SKM-1 treated with dmso at 0.1 percent for 144 hours (cell line): Measurements from ENCODE around the gene CST7.
"Not testable (repeated sequence)": the region's sequence is repeated elsewhere in the genome, so short reads cannot be mapped to it uniquely, and the experiment has no call there.

ENCODE experiments used
- DNase-seq: peaks from one replicate; lab custom pipeline; 2025; ENCODE audit not compliant: unreplicated experiment; lab: John Stamatoyannopoulos, UW

The CST7 gene

DNA sequence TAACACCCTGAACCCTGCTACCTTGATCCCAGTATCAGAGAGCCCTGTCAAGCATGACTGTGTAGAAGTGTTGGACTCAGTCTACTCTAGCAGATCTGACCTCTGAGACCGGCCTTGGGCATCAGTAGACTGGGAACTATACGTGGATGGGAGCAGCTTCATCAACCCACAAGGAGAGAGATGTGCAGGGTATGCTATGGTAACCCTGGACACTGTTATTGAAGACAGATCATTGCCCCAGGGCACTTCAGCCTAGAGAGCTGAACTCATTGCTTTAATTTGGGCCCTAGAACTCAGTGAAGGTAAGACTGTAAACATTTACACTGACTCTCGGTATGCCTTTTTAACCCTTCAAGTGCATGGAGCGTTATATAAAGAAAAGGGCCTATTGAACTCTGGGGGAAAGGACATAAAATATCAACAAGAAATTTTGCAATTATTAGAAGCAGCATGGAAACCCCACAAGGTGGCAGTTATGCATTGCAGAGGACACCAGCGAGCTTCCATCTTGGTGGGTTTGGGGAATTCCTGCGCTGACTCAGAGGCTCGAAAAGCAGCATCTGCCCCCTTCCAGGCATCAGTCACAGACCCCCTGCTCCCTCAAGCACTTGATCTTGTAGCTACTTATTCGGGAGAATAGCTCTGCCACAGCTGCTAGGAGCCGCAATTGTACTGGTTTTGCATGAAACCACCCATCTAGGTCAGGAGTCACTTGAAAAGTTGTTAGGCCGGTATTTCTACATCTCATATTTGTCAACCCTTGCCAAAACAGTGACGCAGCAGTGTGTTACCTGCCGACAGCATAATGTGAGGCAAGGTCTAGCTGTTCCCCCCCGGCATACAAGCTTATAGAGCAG, 19.0 kb upstream of the CST7 start:
- not testable (repeated sequence) for DNase-seq

- DNase-seq, result not testable (repeated sequence)
These were observed 18.1 kb upstream of the CST7 start for GRCh38 chr20:24930724-24931688.

DNA sequence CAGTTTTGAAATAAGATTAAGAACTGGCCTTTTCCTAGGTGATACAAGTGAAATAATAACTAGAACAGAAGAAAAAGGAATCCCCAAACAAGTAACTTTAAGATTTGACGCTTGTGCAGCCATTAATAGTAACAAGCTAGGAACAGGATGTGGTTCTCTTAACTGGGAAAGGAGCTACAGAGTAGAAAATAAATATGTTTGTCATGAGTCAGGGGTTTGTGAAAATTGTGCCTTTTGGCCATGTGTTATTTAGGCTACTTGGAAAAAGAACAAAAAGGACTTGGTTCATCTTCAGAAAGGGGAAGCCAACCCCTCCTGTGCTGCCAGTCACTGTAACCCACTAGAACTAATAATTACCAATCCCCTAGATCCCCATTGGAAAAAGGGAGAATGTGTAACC, 17.2 kb upstream of the CST7 start:
- DNase-seq, result not testable (repeated sequence)

GRCh38 chr20:24933266-24933908, 15.7 kb upstream of the CST7 start:
- DNase-seq, result no peak

GRCh38 chr20:24934101-24934661, 14.9 kb upstream of the CST7 start:
- no peak for DNase-seq

- no peak for DNase-seq
These were observed 14.4 kb upstream of the CST7 start for GRCh38 chr20:24934716-24935115.

DNA sequence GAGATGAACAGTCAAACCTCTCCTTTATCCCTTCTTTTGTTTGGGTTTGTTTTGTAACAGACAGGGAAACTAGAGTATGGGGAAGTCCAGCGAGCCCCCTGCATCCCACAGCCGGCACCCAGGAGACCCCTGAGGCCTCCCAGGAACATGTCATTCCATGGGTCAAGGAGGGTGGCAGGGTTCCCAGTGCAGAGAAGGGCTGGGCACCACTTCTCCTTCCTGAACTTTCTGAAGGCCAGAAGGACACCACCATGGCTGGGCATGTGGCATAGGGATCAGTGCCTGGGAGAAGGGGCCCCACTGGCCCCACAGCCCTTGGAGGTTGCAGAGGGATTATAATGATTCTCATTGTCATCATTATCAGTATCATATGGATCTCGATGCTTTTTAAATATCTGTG, 13.9 kb upstream of the CST7 start:
- no peak for DNase-seq

DNA sequence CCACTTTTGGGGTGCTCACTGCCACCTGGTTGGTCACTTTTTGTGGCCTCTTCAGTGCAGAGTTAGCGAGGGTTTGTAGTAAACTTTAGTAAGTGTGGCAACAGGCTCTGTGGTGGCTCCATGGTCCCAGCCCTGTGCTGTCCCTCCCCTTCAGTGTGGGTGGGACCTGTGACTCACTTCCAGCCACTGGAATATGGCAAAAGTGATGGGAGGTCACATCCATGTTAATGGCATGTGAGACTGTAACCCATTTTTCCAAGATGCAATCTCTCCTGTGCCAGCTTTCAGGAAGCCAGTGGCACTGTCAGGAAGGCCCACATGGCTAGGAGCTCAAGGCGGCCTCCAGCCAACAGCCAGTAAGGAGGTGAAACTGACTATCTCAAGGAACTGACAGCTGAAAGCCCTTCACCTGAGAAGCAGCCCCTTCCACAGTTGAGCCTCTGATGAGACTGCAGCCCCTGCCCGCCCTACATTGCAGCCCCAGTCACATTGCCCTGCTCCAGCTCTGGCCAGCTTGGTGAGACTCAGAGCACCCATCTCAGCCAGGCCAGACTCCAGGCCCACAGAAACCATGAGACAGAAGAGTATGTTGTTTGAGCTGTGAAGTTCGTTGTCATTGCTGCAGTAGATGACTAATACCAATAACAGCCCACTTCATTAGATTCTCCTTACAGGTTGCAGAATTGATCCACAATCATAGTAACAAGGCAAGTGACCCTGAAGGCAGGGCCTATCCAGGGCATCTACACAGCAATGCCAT, 13.1 kb upstream of the CST7 start:
- no peak for DNase-seq

DNA sequence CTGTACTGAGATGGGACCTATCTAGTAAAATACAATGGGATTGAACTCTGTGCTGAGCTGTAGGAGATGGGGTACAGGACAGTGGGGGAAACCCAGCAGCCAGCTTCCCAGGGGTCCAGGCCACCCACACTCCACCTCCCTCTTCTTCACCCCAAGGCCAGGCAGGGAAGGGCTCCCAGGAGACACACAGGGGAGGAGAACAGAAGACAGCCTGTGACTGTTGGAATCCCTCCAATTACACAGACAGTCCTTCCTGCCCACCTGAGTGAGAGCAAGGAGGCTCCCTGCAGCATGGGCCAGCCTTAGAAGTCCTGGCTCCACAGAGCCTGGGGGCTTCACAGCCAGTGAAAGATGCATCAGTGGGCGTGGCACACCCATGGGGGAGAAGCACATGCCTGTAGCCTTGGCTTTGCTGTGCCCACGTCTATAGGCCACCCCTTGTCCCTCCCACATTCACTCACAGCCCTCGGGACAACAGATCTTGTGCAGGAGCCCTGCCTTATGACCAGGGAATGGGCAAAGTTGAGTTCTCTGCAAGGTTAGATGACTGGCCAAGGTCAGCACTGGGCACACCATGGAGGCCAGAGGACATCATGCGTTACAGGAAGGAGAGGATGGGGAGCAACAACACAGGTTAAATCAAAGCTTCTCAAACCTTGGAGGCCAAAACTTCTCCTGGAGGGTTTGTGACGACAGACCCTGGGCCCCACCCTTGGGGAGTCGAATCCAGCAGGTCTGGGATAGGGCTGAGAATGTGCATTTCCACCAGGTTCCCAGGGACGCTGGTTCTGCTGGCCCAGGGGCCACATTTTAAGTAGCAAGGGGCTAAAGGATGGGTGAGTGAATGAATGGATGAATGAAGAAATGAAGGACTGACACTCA, 12.3 kb upstream of the CST7 start:
- peak; percentile 33 for DNase-seq

- DNase-seq, result no peak
These were observed 11.5 kb upstream of the CST7 start for GRCh38 chr20:24937579-24937978.

DNA sequence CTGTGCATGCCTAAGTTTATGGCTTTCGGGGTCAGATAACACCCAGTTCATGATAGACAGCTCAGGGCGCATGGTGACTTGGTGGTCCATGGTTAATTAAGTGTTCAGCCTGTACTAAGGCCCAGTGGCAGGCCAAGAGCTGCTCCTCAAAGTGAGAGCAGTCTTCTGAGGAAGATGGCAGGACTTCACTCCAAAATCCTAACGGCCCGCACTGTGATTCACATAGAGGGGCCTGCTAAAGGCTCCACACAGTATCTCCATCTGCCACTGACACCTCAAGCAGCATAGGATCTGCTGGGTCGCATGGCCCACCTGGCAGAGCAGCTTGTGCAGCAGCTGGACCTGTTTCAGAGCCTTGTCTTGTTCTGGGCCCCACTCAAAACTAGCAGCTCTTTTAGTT, 10.6 kb upstream of the CST7 start:
- no peak for DNase-seq

- no peak for DNase-seq
These were observed 10.0 kb upstream of the CST7 start for GRCh38 chr20:24939036-24939435.

- DNase-seq, result no peak
These were observed 6.4 kb upstream of the CST7 start for GRCh38 chr20:24942679-24943078.

DNA sequence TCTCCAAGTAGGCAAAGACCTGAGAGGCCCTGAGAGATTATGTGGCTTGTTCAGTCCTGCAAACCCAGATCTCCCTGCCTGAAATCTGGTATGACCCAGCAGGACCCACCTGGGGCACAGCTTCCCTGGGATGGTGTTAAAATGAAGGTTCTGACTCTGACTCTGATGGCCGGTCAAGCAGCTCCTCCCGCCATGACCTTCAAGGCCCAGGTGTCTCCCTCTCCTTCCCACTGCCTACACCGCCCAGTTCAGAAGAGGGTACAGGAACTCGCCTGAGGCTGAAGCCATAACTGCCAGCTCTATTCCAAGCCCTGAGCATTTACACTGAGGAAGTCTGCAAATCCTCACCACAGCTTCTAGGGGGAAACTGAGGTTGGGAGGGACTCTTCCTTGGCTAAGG, 5.9 kb upstream of the CST7 start:
- no peak for DNase-seq

- no peak for DNase-seq
These were observed 5.3 kb upstream of the CST7 start for GRCh38 chr20:24943731-24944130.

- DNase-seq, result not testable (repeated sequence)
These were observed 2.7 kb upstream of the CST7 start for GRCh38 chr20:24946376-24946775.

DNA sequence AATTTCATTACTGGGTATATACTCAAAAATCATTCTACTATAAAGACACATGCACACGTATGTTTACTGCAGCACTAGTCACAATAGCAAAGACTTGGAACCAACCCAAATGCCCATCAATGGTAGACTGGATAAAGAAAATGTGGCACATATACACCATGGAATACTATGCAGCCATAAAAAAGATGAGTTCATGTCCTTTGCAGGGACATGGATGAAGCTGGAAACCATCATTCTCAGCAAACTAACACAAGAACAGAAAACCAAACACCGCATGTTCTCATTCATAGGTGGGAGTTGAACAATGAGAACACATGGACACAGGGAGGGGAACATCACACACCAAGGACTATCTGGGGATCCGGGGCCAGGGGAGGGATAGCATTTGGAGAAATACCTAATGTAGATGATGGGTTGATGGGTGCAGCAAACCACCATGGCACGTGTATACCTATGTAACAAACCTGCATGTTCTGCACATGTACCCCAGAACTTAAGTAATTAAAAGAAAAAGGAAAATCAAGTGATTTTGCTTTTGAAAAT, 602 bp upstream of the CST7 start:
- not testable (repeated sequence) for DNase-seq

DNA sequence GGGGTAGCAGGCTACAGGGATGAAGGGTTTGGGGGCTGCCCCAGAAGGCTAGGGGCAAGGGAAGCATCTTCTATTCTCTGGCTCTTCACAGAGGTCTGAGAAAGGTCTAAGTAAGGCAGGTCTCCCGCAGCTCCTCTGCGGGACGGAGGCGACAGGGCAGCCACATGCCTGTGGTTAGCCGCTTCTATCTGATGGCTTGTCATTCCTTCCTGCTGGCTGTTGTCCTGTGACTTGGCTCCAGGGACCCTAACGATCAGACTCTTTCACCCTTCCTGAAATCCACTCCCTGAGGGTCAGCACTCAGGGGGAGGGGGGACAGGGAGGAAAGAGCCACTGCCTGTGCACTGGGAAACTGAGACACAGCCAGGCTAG, 673 bp downstream of the CST7 start:
- no peak for DNase-seq
